HG03342 (cell line): ENCODE data around the gene RIC8B.

ENCODE experiments used
- ATAC-seq: cut with Tn5 transposase; IDR thresholded peaks from one replicate; pipeline ENCODE4 v1.9.1; 2021; ENCODE audit warnings: mild to moderate bottlenecking, moderate library complexity; ENCODE audit not compliant: unreplicated experiment

RIC8B gene

GRCh38 chr12:106757623-106758348 lies 16.7 kb upstream of the RIC8B start:
- ATAC-seq, result no peak

GRCh38 chr12:106758349-106759110 lies 16.0 kb upstream of the RIC8B start:
- ATAC-seq, result no peak

- ATAC-seq, result no peak
Measured at GRCh38 chr12:106759526-106760183, 14.8 kb upstream of the RIC8B start.

GRCh38 chr12:106760184-106760531 lies 14.3 kb upstream of the RIC8B start:
- peak; percentile 99 for ATAC-seq

GRCh38 chr12:106764220-106764619 lies 10.3 kb upstream of the RIC8B start:
- ATAC-seq, result no peak

- no peak for ATAC-seq
Measured at GRCh38 chr12:106764738-106765137, 9.7 kb upstream of the RIC8B start.

- no peak for ATAC-seq
Measured at GRCh38 chr12:106766393-106766826, 8.1 kb upstream of the RIC8B start.

GRCh38 chr12:106767206-106767605 lies 7.3 kb upstream of the RIC8B start:
- ATAC-seq, result no peak

GRCh38 chr12:106767954-106768822 lies 6.3 kb upstream of the RIC8B start:
- ATAC-seq, result no peak

- ATAC-seq, result no peak
Measured at GRCh38 chr12:106769078-106769477, 5.4 kb upstream of the RIC8B start.

- ATAC-seq, result no peak
Measured at GRCh38 chr12:106769546-106769945, 4.9 kb upstream of the RIC8B start.

GRCh38 chr12:106771425-106771824 lies 3.1 kb upstream of the RIC8B start:
- no peak for ATAC-seq

- ATAC-seq, result no peak
Measured at GRCh38 chr12:106773286-106774004, 1.0 kb upstream of the RIC8B start.

- peak; percentile 25 for ATAC-seq
Measured at GRCh38 chr12:106774808-106775524, 484 bp downstream of the RIC8B start.

- no peak for ATAC-seq
Measured at GRCh38 chr12:106776897-106777296, 2.4 kb downstream of the RIC8B start.

GRCh38 chr12:106780010-106780631 lies 5.6 kb downstream of the RIC8B start:
- no peak for ATAC-seq

GRCh38 chr12:106782619-106783018 lies 8.1 kb downstream of the RIC8B start:
- ATAC-seq, result no peak

GRCh38 chr12:106783515-106783914 lies 9.0 kb downstream of the RIC8B start:
- ATAC-seq, result no peak

GRCh38 chr12:106790020-106790419 lies 15.5 kb downstream of the RIC8B start:
- no peak for ATAC-seq
